ENCODE measurements around the gene ISCU. TPM values are rescaled to one million over a fixed set of nuclear protein-coding genes. Genes with fewer than 3 reads are reported as not detected.
"Not testable (repeated sequence)": the region's sequence is repeated elsewhere in the genome, so short reads cannot be mapped to it uniquely, and the experiment has no call there.

ISCU gene
- total and polyA plus RNA-seq, 2 donors (not counting 3 experiments of a cell fraction or from before 2014, with no cell fraction given) = 74.8 to 78.6 TPM

DNA sequence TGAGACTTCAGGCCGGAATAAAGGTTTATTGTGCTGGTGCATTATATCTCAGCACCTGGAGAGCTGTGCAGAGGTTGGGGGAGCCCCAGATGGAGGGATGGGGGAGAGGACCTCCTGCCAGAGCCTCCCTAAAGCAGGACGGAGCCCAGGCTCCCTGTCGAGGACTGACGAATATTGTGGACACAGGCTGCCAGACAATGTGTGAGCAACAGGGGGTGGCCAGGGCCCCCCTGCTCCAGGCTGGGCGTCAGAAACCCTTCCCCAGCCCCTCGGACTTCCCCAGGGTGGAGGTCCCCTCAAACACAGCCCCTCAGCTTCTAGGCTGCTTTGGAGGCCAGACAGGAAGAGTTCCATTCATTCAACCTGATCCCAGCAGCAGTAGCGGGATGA, 27.4 kb downstream of the ISCU start:
- POLR2A ChIA-PET = no interaction called here

DNA sequence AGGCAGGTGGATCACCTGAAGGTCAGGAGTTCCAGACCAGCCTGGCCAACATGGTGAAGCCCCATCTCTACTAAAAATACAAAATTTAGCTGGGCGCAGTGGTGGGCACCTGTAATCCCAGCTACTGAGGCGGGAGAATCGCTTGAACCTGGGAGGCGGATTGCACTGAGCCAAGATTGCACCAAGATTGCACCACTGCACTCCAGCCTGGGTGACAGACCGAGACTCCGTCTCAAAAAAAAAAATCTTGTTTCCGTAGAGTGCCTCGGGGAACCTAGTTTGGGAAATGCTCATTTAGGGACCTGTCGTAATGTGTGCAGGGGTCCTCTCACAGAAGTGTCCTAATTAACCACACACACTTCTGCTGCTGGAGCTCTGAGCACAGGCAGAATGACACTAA, 28.1 kb downstream of the ISCU start:
- FAIRE-seq; H3K9me1 ChIP-seq (replicated peaks; ENCODE audit: control insufficient read depth, extremely low read depth, insufficient read depth, low read length); CTCF ChIA-PET: not testable (repeated sequence)

More for the DNA sequence above, 27.4 kb downstream of the ISCU start:
- dilution Hi-C loops (cut with MboI; ENCODE audit: extremely low pct_ligation_motif_present, low sequenced_read_pairs) = no loop called here
- CTCF ChIA-PET = no interaction called here
- TF ChIP-seq GATA2 (IDR thresholded peaks at IDR 0.05; ENCODE audit: insufficient read depth, insufficient read length, low read depth, low read length) (no peak), POLR2AphosphoS5 (IDR thresholded peaks at IDR 0.05; ENCODE audit: insufficient read depth, low read depth, low read length) (no peak), MAX (IDR thresholded peaks at IDR 0.05; ENCODE audit: insufficient read depth, insufficient read length) (no peak), EZH2 (IDR thresholded peaks at IDR 0.05; ENCODE audit: borderline replicate concordance, low read depth, low read length, severe bottlenecking) (no peak), JUN (IDR thresholded peaks at IDR 0.05; ENCODE audit: borderline replicate concordance, insufficient read depth, insufficient read length, low read depth) (no peak), CTCF (IDR thresholded peaks at IDR 0.05; ENCODE audit: extremely low read depth in 1 of 2, insufficient read depth in 1 of 2, low read depth in 1 of 2, low read length in 2 of 2) (no peak)
- intact Hi-C loops (cut with micrococcal nuclease) = no loop called here
- H3K4me2 ChIP-seq (ENCODE audit: insufficient read depth, low read length) = no peak overlapping the region
- H3K9me1 ChIP-seq (replicated peaks; ENCODE audit: control insufficient read depth, extremely low read depth, insufficient read depth, low read length) = no peaks in the 10 kb centered on the region
- no TSS peak for BruUV-seq (replicated peaks)
- no peak overlapping the region for H3K9ac ChIP-seq (replicated peaks; ENCODE audit: extremely low read depth, insufficient read depth, low read length)
- H3K4me1 ChIP-seq (ENCODE audit: control insufficient read depth, extremely low read depth, insufficient read depth, low read length) = no peaks in the 10 kb centered on the region
- no peaks in the 10 kb centered on the region for H4K20me1 ChIP-seq (replicated peaks; ENCODE audit: control insufficient read depth, extremely low read depth, insufficient read depth, low read length)
- H3K27me3 ChIP-seq (ENCODE audit: control insufficient read depth in 2 of 2, insufficient read depth in 2 of 2, low read length in 2 of 2) = peaks cover 0 to 4% of the 10 kb centered on the region in 2 experiments
- H3K9me3 ChIP-seq (replicated peaks; ENCODE audit: control insufficient read depth, insufficient read depth, low read length) = no peaks in the 10 kb centered on the region
- FAIRE-seq = no peak
- no peaks in the 10 kb centered on the region for H3K36me3 ChIP-seq (ENCODE audit: control insufficient read depth in 2 of 2, extremely low read depth in 1 of 2, insufficient read depth in 2 of 2, low read length in 2 of 2)
- DNase-seq (ENCODE audit: low read depth, low spot score) = no peak
- no peaks in the 10 kb centered on the region for H3K79me2 ChIP-seq (ENCODE audit: control insufficient read depth, insufficient read depth, low read length)
- no peak overlapping the region for H2AFZ ChIP-seq (ENCODE audit: low read depth, low read length)
- no peak overlapping the region for H3K27ac ChIP-seq (ENCODE audit: insufficient read depth, low read depth, low read length)
- H3K4me3 ChIP-seq (replicated peaks in 1 of 3; ENCODE audit: insufficient read depth in 1 of 3, low read depth in 1 of 3, low read length in 3 of 3) = no peak overlapping the region

More for the DNA sequence above, 28.1 kb downstream of the ISCU start:
- DNase-seq (ENCODE audit: low read depth, low spot score); H4K20me1 ChIP-seq (replicated peaks; ENCODE audit: control insufficient read depth, extremely low read depth, insufficient read depth, low read length); H3K4me1 ChIP-seq (ENCODE audit: control insufficient read depth, extremely low read depth, insufficient read depth, low read length); H2AFZ ChIP-seq (ENCODE audit: low read depth, low read length); H3K4me2 ChIP-seq (ENCODE audit: insufficient read depth, low read length); H3K9me3 ChIP-seq (replicated peaks; ENCODE audit: control insufficient read depth, insufficient read depth, low read length); H3K9ac ChIP-seq (replicated peaks; ENCODE audit: extremely low read depth, insufficient read depth, low read length); H3K27me3 ChIP-seq (ENCODE audit: control insufficient read depth in 2 of 2, insufficient read depth in 2 of 2, low read length in 2 of 2); H3K36me3 ChIP-seq (ENCODE audit: control insufficient read depth in 2 of 2, extremely low read depth in 1 of 2, insufficient read depth in 2 of 2, low read length in 2 of 2); H3K79me2 ChIP-seq (ENCODE audit: control insufficient read depth, insufficient read depth, low read length); POLR2A ChIA-PET; H3K27ac ChIP-seq (ENCODE audit: insufficient read depth, low read depth, low read length); H3K4me3 ChIP-seq (replicated peaks in 1 of 3; ENCODE audit: insufficient read depth in 1 of 3, low read depth in 1 of 3, low read length in 3 of 3); BruUV-seq (replicated peaks); dilution Hi-C loops (cut with MboI; ENCODE audit: extremely low pct_ligation_motif_present, low sequenced_read_pairs); intact Hi-C loops (cut with micrococcal nuclease): not testable (repeated sequence)
